Bronchial epithelial cell (primary cell): Measurements from ENCODE around the gene NXN. TPM values are rescaled to one million over a fixed set of nuclear protein-coding genes. Genes with fewer than 3 reads are reported as not detected.
A peak's percentile ranks its signal among the peaks of the same experiment; 100 is the strongest.

Experiments used
- DNase-seq: peaks from one replicate; pipeline ENCODE4 v3.0.0-alpha.2; 2010; ENCODE audit warnings: low read depth
- FAIRE-seq: peaks from 2 replicates; lab custom pipeline; 2011; peaks lifted over from hg19 to GRCh38; lab: Jason Lieb, UNC
- H3K27me3 ChIP-seq: 2 replicates; pipeline ENCODE4 v1.5.1; 2011; ENCODE audit warnings: low read length; ENCODE audit not compliant: control insufficient read depth, insufficient read depth
- H3K36me3 ChIP-seq: 2 replicates; pipeline ENCODE4 v1.5.1; 2011; ENCODE audit warnings: low read length; ENCODE audit not compliant: control insufficient read depth, insufficient read depth
- H3K4me3 ChIP-seq: 2 replicates; pipeline ENCODE4 v1.5.1; 2011; ENCODE audit warnings: mild to moderate bottlenecking, low read depth, low read length, control low read depth
- CTCF ChIP-seq: IDR thresholded peaks from 2 replicates; pipeline ENCODE4 v1.5.1; 2011; ENCODE audit warnings: mild to moderate bottlenecking, moderate library complexity, low read length, control low read depth, inconsistent platforms; ENCODE audit not compliant: insufficient read depth, severe bottlenecking
- total RNA-seq: library from RNA; depleted of rRNA; stranded (reverse); fragments of >200 nt; gene quantifications from 2 replicates; pipeline ENCODE4 v1.2.1, GENCODE V29; 2014

NXN gene
- total RNA-seq, 1 donor from 2014 or later: 70.3 TPM

- FAIRE-seq (no peak), DNase-seq (no peak)
- H3K27me3 ChIP-seq: no peaks in the 10 kb centered on the region
- no peak for TF ChIP-seq CTCF
- no peak overlapping the region for H3K4me3 ChIP-seq
- peaks cover 22% of the 10 kb centered on the region for H3K36me3 ChIP-seq
These were observed 174.8 kb downstream of the NXN start for GRCh38 chr17:804541-805435.

- FAIRE-seq (no peak), DNase-seq (no peak)
- peaks cover 23% of the 10 kb centered on the region for H3K36me3 ChIP-seq
- no peak overlapping the region for H3K4me3 ChIP-seq
- H3K27me3 ChIP-seq: no peaks in the 10 kb centered on the region
- TF ChIP-seq CTCF: no peak
These were observed 176.4 kb downstream of the NXN start for GRCh38 chr17:802901-803881.

GRCh38 chr17:802481-802880, 177.1 kb downstream of the NXN start:
- H3K36me3 ChIP-seq: peaks cover 20% of the 10 kb centered on the region
- no peak for TF ChIP-seq CTCF
- DNase-seq (no peak), FAIRE-seq (no peak)
- no peak overlapping the region for H3K4me3 ChIP-seq
- no peaks in the 10 kb centered on the region for H3K27me3 ChIP-seq

- FAIRE-seq (no peak), DNase-seq (no peak)
- Histone ChIP-seq H3K36me3 (peaks cover 19% of the 10 kb centered on the region), H3K27me3 (no peaks in the 10 kb centered on the region), H3K4me3 (no peak overlapping the region)
- TF ChIP-seq CTCF: no peak
These were observed 177.9 kb downstream of the NXN start for GRCh38 chr17:801660-802059.

- peak; percentile 43 for FAIRE-seq
- TF ChIP-seq CTCF: no peak
- DNase-seq: no peak
- Histone ChIP-seq H3K4me3 (no peak overlapping the region), H3K27me3 (no peaks in the 10 kb centered on the region), H3K36me3 (peaks cover 19% of the 10 kb centered on the region)
These were observed 178.9 kb downstream of the NXN start for GRCh38 chr17:800446-801242.
